Activated gamma-delta T cell treated with Interleukin-2 at 50 U/mL for 16 hours (primary cell): ENCODE data around the gene IFI6.
"Not testable (repeated sequence)": the region's sequence is repeated elsewhere in the genome, so short reads cannot be mapped to it uniquely, and the experiment has no call there.

Source experiments
- DNase-seq: peaks from one replicate; pipeline ENCODE4 v3.0.0-alpha.2; 2020

Gene IFI6

DNA sequence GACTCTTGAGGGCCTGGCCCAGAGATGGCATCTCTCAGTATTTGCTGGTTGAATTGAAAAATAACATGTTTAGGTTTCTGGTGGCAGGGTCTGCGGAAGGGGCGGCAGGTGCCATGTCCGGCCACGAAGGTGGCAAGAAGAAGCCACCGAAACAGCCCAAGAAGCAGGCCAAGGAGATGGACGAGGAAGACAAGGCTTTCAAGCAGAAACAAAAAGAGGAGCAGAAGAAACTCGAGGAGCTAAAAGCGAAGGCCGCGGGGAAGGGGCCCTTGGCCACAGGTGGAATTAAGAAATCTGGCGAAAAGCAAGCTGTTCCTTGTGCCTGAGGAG is 22.7 kb downstream of the IFI6 start:
- DNase-seq, result no peak

GRCh38 chr1:27648602-27649305 is 23.2 kb downstream of the IFI6 start:
- DNase-seq, result no peak

- no peak for DNase-seq
Measured at GRCh38 chr1:27647328-27647727, 24.7 kb downstream of the IFI6 start.

GRCh38 chr1:27646676-27647075 is 25.3 kb downstream of the IFI6 start:
- DNase-seq, result no peak

- DNase-seq, result no peak
Measured at GRCh38 chr1:27645071-27645415, 26.9 kb downstream of the IFI6 start.

DNA sequence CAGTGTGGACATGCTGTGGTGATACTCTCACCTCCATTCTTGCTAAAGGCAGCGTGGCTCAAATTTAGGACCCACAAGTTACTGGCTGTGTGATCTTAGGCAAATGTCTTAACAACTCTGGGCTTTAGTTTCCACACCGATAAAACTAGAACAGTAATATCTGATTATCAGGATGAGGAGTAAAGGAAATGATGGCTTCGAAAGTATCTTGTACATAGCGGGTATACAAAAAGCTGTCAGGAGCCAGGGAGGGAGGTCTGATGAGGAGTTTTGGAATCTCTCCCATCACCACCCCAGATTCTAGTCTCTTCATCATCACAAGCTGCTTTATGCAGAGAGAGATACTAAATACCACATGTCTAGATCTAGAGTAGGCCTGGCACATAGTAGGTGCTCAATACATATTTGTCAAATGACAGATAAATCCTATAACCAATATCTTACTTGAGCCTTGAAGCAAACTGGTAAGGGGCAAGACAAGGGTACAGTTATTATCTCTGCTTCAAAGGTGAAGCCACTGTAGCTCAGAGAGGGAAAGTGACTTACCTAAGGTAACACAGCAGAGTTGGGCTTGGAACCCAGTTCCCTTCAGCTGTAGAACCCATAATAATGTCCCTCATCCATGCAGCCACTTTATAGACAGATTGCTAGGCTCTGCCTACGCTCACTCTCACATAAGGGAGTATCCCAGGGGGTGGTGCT is 27.5 kb downstream of the IFI6 start:
- DNase-seq, result no peak

DNA sequence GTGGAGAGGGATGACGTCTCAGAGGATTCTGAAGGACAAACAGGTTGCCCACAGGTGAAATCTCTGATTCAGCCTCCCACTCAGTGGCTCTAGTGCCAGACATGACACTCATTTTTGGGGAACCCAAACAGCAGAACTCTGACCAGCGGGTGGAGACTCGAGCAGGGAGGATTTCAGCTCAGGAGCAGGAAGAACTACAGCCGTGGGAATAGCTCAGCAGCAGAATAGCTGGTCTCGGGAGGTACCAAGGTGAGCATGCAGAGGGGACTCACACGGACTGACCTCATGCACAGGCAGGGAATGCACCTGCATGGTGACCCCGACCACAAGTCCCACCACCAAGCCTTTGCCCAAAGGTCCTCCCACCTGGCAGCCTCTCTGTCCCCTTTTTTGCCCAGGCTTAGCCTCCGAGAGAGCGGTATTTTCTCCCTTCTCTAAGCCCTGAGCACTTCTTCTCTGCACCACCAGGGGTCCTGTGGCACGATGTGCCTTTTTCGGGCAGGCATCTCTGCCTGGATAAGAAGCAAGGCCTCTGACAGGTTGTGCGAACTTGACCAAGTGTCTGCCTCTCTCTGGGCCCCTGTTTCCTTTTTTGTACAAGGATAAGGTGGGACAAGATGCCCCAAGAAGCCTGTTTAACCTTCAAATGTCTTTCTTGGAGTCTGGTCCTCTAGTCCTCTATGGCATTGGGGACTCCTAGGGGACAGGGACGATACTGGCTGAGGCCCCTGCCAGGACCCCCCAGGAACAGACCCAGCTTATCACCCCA is 28.2 kb downstream of the IFI6 start:
- peak; percentile 75 for DNase-seq

DNA sequence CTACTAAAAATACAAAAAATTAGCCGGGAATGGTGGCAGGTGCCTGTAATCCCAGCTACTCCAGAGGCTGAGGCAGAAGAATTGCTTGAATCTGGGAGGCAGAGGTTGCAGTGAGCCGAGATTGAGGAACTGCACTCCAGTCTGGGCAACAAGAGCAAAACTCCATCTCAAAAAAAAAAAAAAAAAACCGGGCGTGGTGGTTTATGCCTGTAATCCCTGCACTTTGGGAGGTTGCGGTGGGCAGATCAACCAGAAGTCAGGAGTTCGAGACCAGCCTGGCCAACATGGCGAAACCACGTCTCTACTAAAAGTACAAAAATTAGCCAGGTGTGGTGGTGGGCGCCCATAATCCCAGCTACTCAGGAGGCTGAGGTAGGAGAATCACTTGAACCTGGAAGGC is 31.5 kb downstream of the IFI6 start:
- DNase-seq, result not testable (repeated sequence)

DNA sequence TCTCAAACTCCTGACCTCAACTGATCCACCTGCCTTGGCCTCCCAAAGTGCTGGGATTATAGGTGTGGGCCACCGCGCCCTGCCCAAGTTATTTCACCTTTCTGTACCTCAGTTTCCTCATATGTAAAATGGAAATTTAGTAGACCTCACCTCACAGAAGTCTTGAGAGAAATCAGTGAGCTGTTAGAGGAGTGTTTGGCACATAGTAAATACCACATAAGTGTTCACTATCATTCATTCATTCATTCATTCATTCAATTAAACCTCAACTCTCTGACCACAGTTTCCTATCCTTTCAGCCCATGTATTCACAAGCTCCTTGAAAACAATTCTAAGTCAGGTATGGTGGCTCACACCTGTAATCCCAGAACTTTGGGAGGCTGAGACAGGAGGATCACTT is 33.2 kb downstream of the IFI6 start:
- no peak for DNase-seq

DNA sequence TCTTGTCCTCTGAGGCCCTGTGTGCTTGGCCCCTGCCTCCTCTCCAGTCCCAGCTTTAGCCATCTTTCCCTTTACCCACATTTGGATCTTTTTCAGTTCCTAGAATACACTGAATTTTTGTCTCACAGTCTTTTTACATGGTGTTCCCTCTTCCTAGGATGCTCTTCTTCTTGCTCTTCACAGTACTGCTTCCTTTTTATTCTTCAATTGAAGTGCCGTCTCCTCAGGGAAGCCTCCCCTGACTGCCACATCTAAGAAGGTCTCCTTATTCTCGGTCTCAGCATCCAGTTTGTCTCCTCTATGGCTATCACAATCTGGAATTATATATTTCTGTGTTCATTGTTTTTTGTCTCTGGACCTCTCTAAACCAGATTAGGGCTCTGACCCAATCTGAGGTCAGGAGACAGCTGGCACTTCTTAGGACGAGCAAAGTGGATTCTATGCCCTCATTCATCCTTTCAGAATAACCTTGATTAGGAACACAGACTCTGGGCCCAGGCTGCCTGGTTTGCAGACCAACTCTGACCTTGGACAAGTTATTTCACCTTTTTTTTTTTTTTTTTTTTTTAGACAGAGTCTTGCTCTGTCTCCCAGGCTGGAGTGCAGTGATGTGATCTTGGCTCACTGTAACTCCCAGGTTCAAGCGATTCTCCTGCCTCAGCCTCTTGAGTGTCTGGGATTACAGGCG is 33.8 kb downstream of the IFI6 start:
- DNase-seq, result no peak

DNA sequence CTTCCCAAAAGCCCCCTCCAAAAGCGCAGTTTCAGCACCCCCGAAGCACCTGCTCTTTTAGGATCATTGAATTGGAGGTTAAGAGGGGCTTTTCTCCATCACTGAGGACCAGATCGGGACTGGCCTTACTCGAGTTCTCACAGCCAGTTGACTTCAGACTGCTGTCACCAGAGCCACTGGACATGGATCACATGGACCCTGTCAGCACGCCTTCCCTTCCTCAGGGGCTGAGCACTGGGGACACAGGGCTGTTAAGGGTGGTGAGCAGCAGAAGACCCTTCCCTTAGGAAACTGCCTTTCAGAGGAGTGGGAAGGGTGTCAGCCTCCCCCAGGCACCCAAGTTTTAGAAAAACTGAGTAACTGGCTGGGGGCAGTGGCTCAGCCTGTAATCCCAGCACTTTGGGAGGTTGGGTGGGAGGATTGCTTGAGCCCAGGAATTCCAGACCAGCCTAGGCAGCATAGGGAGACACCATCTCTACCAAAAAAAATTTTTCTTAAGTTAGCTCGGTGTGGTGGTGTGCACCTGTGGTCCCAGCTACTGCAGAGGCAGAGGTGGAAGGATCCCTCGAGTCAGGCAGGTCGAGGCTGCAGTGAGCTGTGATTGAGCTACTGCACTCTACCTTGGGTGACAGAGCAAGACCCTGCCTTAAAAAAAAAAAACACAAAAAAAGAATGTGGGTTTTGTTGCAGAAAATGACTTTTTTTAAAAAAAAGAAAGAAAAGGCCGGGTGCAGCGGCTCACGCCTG is 36.4 kb downstream of the IFI6 start:
- DNase-seq, result no peak

DNA sequence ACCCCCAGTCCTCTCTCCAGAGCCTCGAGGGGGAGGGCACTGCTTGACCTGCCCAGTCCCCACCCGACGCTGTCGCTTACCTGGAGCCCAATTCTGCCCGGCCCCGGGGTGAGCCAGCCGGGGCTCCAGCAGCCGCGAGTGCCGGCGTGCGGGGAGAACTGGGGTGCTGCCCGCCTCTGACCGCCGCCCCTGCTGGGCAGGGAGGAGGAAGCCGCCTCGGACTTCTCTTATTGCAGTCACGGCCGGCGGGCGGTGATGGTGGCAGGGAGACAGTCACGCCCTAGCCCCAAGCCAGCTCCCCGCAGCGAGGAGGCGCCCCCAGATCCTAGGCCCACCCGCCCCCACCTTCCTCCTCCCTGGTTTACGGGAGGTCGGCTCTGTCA is 37.0 kb downstream of the IFI6 start, which contains the start of gene FGR:
Gene FGR (minus strand): TSS at position 201 of the 383 bp plus-strand sequence. CDS start 11,269 bp downstream, outside the sequence.
- no peak for DNase-seq

DNA sequence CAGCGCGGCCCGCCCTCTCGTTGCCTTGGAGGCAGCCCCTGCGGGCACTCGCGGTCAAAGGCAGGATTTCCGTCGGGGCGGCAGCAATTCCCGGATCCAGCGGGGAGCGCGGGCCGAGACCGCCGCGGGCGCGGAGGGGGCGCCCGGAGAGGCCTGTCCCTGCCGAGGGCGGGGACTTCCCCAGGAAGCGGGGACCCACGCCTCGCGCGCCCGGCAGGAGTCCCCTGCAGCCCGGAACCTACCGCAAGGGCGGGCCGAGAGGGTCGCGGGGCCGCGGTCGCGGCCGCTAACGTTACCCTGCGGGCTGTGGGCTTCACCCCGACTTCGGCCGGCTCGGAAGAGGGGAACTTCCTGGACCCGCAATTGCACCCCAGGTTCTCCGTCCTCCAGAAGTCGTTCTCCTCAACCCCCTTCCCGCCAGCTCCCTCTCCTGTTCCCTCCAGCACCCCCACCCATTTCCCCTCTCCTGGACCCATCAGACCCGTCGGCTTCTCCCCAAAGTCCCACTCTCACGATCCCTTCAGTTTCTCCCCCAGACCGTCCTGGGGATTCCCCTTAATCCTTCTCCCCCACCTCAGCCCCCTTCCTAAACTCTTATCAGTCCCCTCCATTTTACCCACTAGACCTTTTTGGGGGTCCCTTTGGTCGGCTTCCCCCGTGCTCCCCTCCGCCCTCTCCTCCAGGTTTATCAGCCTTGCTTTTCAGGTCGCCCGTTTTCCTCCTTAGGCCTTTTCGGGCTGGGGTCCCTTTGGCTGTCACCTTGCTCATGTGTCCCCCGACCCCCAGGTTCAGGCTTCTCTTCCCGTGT is 37.6 kb downstream of the IFI6 start:
- peak; percentile 43 for DNase-seq

DNA sequence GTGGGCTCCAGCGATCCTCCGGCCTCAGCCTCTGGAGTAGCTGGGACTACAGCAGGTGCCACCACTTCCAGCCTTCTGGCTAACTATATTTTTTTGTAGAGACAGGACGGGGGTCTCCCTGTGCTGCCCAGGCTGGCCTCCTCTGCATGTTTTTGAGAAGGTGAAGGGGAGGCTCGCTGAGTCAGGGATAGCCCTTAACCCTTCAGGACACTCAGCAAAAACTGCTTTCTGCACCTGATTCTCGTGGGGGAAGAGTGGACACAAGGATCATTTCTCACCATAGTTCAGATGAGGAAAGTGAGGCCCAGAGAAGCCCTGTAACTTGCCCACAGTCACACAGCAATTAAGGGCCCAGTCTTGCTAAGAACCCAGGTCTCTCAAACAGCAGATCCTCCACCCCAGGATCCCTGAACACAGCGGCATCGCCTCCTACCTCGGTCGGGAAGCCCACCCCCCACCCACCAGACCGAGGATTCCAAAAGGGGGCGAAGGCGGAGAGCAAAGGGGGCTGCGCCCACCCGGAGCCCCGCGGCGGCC is 38.3 kb downstream of the IFI6 start:
- no peak for DNase-seq

DNA sequence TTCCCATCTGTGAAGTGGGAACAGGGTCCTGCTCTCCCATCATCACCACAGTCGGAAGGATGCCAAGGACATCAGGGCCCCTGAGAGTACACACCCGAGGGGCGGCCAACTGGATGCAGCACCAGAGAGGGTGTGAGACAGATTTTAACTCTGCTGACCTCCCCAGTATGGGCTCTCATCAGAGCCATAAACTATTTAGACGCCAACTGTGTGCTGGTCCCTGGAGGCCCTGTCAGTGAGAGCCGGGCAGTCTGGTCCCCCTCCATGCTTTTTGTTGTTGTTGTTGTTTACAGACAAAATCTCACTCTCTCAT is 38.7 kb downstream of the IFI6 start:
- no peak for DNase-seq

- peak; percentile 44 for DNase-seq
Measured at GRCh38 chr1:27632387-27633297, 39.4 kb downstream of the IFI6 start.

DNA sequence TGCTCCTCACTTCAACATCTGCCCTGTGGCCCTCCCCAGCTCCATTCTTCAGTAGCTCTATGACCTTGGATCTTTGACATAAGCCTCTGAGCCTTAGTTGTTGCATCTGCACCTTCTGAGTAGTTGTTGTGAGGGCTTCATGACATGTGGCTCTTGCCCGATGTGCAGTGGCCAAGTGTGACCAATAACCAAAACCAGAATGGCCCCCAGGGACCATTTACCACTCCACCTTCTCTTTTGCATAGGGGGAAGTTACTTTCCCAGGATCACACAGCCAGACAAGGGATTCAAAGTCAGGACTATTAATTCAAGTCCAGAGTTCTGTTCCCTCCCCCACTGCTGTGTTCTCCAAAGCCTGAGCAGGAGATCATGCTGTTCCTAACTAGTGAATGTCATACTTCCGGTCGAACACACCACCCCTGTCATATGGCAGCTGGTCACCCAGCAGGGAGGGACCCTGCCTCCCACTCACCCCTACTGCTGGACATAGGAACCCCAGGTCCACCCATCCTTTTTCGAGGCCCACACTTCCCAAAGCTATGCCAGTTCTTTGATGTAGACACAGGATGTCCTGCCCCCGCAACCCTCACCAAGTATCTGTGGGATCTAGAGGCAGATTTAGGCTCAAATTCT is 41.0 kb downstream of the IFI6 start:
- DNase-seq, result no peak

DNA sequence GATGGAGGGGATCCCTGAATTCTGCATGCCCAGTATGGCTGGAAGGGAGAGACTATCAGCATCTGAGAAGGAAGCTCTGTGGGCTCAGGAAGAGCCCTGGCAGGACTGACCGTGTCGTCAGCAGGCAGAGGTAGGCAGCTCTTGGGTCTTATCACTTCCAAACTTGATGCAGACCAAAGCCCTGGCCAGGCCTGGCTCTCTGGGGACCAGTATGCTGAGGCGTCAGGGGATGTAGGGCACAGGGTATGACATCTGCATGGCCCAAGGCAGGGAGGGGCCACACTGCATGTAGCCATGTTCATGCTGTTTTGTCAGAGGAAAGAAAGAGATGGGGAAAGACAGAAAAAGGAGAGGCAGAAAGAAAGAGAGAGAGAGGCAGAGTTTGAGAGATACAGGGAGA is 43.3 kb downstream of the IFI6 start:
- DNase-seq, result no peak

DNA sequence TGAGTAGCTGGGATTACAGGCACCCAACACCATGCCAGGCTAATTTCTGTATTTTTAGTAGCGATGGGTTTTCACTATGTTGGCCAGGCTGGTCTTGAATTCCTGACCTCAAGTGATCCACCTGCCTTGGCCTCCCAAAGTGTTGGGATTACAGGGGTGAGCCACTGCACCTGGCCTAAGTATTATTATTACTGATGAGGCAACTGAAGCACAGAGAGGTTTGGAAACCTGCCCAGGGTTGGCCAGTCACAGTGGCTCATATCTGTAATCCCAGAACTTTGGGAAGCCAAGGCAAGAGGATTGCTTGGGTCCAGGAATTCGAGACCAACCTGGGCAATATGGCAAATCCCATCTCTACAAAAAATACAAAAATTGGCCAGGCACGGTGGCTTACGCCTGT is 44.3 kb downstream of the IFI6 start:
- not testable (repeated sequence) for DNase-seq

GRCh38 chr1:27627061-27627460 is 44.9 kb downstream of the IFI6 start:
- no peak for DNase-seq
